GM23248 (cell line): ENCODE measurements around the gene MPRIP.
"Not testable (repeated sequence)": the region's sequence is repeated elsewhere in the genome, so short reads cannot be mapped to it uniquely, and the experiment has no call there.

Experiments used
- EZH2 ChIP-seq: fragments of 200-600 bp; sonication (generic); IDR thresholded peaks from 2 replicates; pipeline ENCODE4 v1.6.1; 2018; ENCODE audit warnings: antibody characterized with exemption, mild to moderate bottlenecking; ENCODE audit not compliant: insufficient read depth, poor library complexity, severe bottlenecking
- EZH2phosphoT487 ChIP-seq: fragments of 200-600 bp; sonication (generic); IDR thresholded peaks from 2 replicates; pipeline ENCODE4 v1.6.1; 2018; ENCODE audit warnings: antibody characterized with exemption, moderate library complexity, mild to moderate bottlenecking, low read depth; ENCODE audit not compliant: insufficient read depth

DNA sequence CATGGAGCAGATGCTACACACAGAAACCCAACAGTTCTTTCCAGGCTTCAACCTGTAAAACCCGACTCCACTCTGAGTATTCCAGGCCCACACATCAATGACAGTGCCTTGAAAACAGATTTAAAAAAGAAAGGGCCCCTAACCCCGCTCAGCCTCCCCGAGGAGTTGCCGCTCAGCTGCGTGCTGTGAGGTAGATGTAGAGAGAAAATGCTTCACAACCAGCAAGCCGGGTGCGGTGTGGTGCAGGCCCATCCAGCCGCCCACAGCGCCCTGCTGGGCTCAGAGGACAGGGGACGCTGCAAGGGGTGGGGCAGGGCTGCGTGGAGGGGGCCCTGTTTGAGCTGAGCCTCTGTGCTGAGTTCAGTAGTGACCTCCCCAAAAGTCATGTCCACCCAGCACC lies 45.5 kb upstream of the MPRIP start:
- TF ChIP-seq EZH2, EZH2phosphoT487: not testable (repeated sequence)
